T-helper 1 cell treated with Interleukin-12 subunit alpha and Interleukin-12 subunit beta and Interleukin-4 antibody, amounts not matched to agents 30 μg/mL and 1 μg/mL, for 36 hours (primary cell): Measurements from ENCODE around the gene CACNB1.
A peak's percentile ranks its signal among the peaks of the same experiment; 100 is the strongest.

ENCODE experiments used
- H3K27ac Mint-ChIP-seq: one replicate; pipeline ENCODE4 v1.8.0; 2021; ENCODE audit warnings: mild to moderate bottlenecking, mixed read lengths
- H3K27me3 Mint-ChIP-seq: one replicate; pipeline ENCODE4 v1.8.0; 2021; ENCODE audit warnings: low read depth, mixed read lengths
- H3K36me3 Mint-ChIP-seq: one replicate; pipeline ENCODE4 v1.8.0; 2021; ENCODE audit warnings: low read depth, mixed read lengths
- H3K4me1 Mint-ChIP-seq: one replicate; pipeline ENCODE4 v1.8.0; 2021; ENCODE audit warnings: low read depth, mixed read lengths
- H3K4me3 Mint-ChIP-seq: one replicate; pipeline ENCODE4 v1.8.0; 2021; ENCODE audit warnings: mild to moderate bottlenecking, moderate library complexity, mixed read lengths
- H3K9me3 Mint-ChIP-seq: one replicate; pipeline ENCODE4 v1.8.0; 2021; ENCODE audit warnings: mixed read lengths

Gene CACNB1

GRCh38 chr17:39197380-39198185 lies at the start of gene CACNB1:
CACNB1 (minus strand) TSS chr17:39197669; CDS start chr17:39197495, 174 bp downstream.
- Mint-ChIP-seq H3K36me3 (peaks cover 31% of the 10 kb centered on the region), H3K4me1 (peaks cover 54% of the 10 kb centered on the region), H3K27ac (peak within 1 kb of the TSS; percentile 80), H3K4me3 (peak within 1 kb of the TSS; percentile 86), H3K27me3 (no peaks in the 10 kb centered on the region), H3K9me3 (no peaks in the 10 kb centered on the region)

- Mint-ChIP-seq H3K27me3 (no peaks in the 10 kb centered on the region), H3K27ac (no peak overlapping the region), H3K4me1 (peaks cover 4% of the 10 kb centered on the region), H3K36me3 (no peaks in the 10 kb centered on the region), H3K4me3 (no peak overlapping the region), H3K9me3 (no peaks in the 10 kb centered on the region)
Measured at GRCh38 chr17:39246274-39246673, 48.8 kb upstream of the CACNB1 start.

GRCh38 chr17:39244600-39245570 lies 47.4 kb upstream of the CACNB1 start:
- no peaks in the 10 kb centered on the region for H3K27me3 Mint-ChIP-seq
- H3K27ac Mint-ChIP-seq: no peak overlapping the region

GRCh38 chr17:39244016-39244599 lies 46.6 kb upstream of the CACNB1 start:
- Mint-ChIP-seq H3K9me3 (no peaks in the 10 kb centered on the region), H3K4me3 (no peak overlapping the region), H3K36me3 (no peaks in the 10 kb centered on the region), H3K27me3 (peaks cover 6% of the 10 kb centered on the region), H3K4me1 (peaks cover 5% of the 10 kb centered on the region), H3K27ac (no peak overlapping the region)

More at GRCh38 chr17:39244600-39245570, 47.4 kb upstream of the CACNB1 start:
- Mint-ChIP-seq H3K4me3 (no peak overlapping the region), H3K9me3 (no peaks in the 10 kb centered on the region), H3K36me3 (no peaks in the 10 kb centered on the region), H3K4me1 (peaks cover 5% of the 10 kb centered on the region)

- H3K9me3 Mint-ChIP-seq: no peaks in the 10 kb centered on the region
- H3K4me3 Mint-ChIP-seq: no peak overlapping the region
Measured at GRCh38 chr17:39243155-39243554, 45.7 kb upstream of the CACNB1 start.

GRCh38 chr17:39240631-39241030 lies 43.2 kb upstream of the CACNB1 start:
- Mint-ChIP-seq H3K9me3 (no peaks in the 10 kb centered on the region), H3K36me3 (no peaks in the 10 kb centered on the region), H3K4me3 (no peak overlapping the region), H3K27ac (no peak overlapping the region), H3K4me1 (peaks cover 7% of the 10 kb centered on the region), H3K27me3 (peaks cover 6% of the 10 kb centered on the region)

More at GRCh38 chr17:39243155-39243554, 45.7 kb upstream of the CACNB1 start:
- no peak overlapping the region for H3K27ac Mint-ChIP-seq
- no peaks in the 10 kb centered on the region for H3K36me3 Mint-ChIP-seq
- peaks cover 6% of the 10 kb centered on the region for H3K27me3 Mint-ChIP-seq
- H3K4me1 Mint-ChIP-seq: peaks cover 7% of the 10 kb centered on the region

GRCh38 chr17:39239640-39240314 lies 42.3 kb upstream of the CACNB1 start:
- H3K4me3 Mint-ChIP-seq: no peak overlapping the region
- H3K4me1 Mint-ChIP-seq: peaks cover 6% of the 10 kb centered on the region
- H3K36me3 Mint-ChIP-seq: no peaks in the 10 kb centered on the region
- no peak overlapping the region for H3K27ac Mint-ChIP-seq
- H3K9me3 Mint-ChIP-seq: no peaks in the 10 kb centered on the region
- H3K27me3 Mint-ChIP-seq: peaks cover 6% of the 10 kb centered on the region

- no peaks in the 10 kb centered on the region for H3K9me3 Mint-ChIP-seq
- no peak overlapping the region for H3K27ac Mint-ChIP-seq
- H3K27me3 Mint-ChIP-seq: peaks cover 6% of the 10 kb centered on the region
- peaks cover 4% of the 10 kb centered on the region for H3K4me1 Mint-ChIP-seq
- H3K4me3 Mint-ChIP-seq: no peak overlapping the region
- H3K36me3 Mint-ChIP-seq: no peaks in the 10 kb centered on the region
Measured at GRCh38 chr17:39238311-39238972, 41.0 kb upstream of the CACNB1 start.

- Mint-ChIP-seq H3K4me3 (no peak overlapping the region), H3K27ac (no peak overlapping the region), H3K27me3 (peaks cover 6% of the 10 kb centered on the region), H3K9me3 (no peaks in the 10 kb centered on the region), H3K4me1 (peaks cover 4% of the 10 kb centered on the region), H3K36me3 (no peaks in the 10 kb centered on the region)
Measured at GRCh38 chr17:39237586-39237985, 40.1 kb upstream of the CACNB1 start.

- H3K4me3 Mint-ChIP-seq: no peak overlapping the region
- H3K27ac Mint-ChIP-seq: no peak overlapping the region
- H3K36me3 Mint-ChIP-seq: no peaks in the 10 kb centered on the region
- peaks cover 6% of the 10 kb centered on the region for H3K27me3 Mint-ChIP-seq
- peaks cover 7% of the 10 kb centered on the region for H3K4me1 Mint-ChIP-seq
- H3K9me3 Mint-ChIP-seq: no peaks in the 10 kb centered on the region
Measured at GRCh38 chr17:39236981-39237441, 39.5 kb upstream of the CACNB1 start.

GRCh38 chr17:39236450-39236927 lies 39.0 kb upstream of the CACNB1 start:
- Mint-ChIP-seq H3K27ac (no peak overlapping the region), H3K4me1 (peaks cover 13% of the 10 kb centered on the region), H3K9me3 (no peaks in the 10 kb centered on the region), H3K27me3 (peaks cover 6% of the 10 kb centered on the region), H3K4me3 (no peak overlapping the region), H3K36me3 (no peaks in the 10 kb centered on the region)

- Mint-ChIP-seq H3K4me1 (peaks cover 13% of the 10 kb centered on the region), H3K27ac (no peak overlapping the region), H3K4me3 (no peak overlapping the region), H3K36me3 (no peaks in the 10 kb centered on the region), H3K9me3 (no peaks in the 10 kb centered on the region), H3K27me3 (peaks cover 6% of the 10 kb centered on the region)
Measured at GRCh38 chr17:39235555-39236449, 38.3 kb upstream of the CACNB1 start.
